GM19239 (cell line): Measurements from ENCODE around the gene NT5C3A.
"Not testable (repeated sequence)": the region's sequence is repeated elsewhere in the genome, so short reads cannot be mapped to it uniquely, and the experiment has no call there.

Experiments used
- DNase-seq: peaks from one replicate; pipeline ENCODE4 v3.0.0; 2011; ENCODE audit warnings: low spot score; ENCODE audit not compliant: insufficient read length
- FAIRE-seq: peaks from 2 replicates; lab custom pipeline; 2011; peaks lifted over from hg19 to GRCh38; lab: Jason Lieb, UNC

NT5C3A gene

GRCh38 chr7:32991975-32992700 lies 70.4 kb downstream of the NT5C3A start:
- not testable (repeated sequence) for FAIRE-seq

GRCh38 chr7:32991068-32991585 lies 71.4 kb downstream of the NT5C3A start:
- DNase-seq, FAIRE-seq: not testable (repeated sequence)

More at GRCh38 chr7:32991975-32992700, 70.4 kb downstream of the NT5C3A start:
- DNase-seq, result not testable (repeated sequence)

- peak; percentile 55 for FAIRE-seq
- not testable (repeated sequence) for DNase-seq
Observed at GRCh38 chr7:32988148-32988547, 74.4 kb downstream of the NT5C3A start.

GRCh38 chr7:32979902-32980301 lies 82.7 kb downstream of the NT5C3A start:
- FAIRE-seq, DNase-seq: not testable (repeated sequence)

GRCh38 chr7:32979246-32979645 lies 83.3 kb downstream of the NT5C3A start:
- DNase-seq, FAIRE-seq: not testable (repeated sequence)

- not testable (repeated sequence) for DNase-seq, FAIRE-seq
Observed at GRCh38 chr7:32977159-32977558, 85.4 kb downstream of the NT5C3A start.

- not testable (repeated sequence) for FAIRE-seq, DNase-seq
Observed at GRCh38 chr7:32971967-32972366, 90.6 kb downstream of the NT5C3A start.

- FAIRE-seq, DNase-seq: not testable (repeated sequence)
Observed at GRCh38 chr7:32967268-32967582, 95.4 kb downstream of the NT5C3A start.

GRCh38 chr7:32966489-32967267 lies 95.9 kb downstream of the NT5C3A start:
- DNase-seq, FAIRE-seq: not testable (repeated sequence)

GRCh38 chr7:32964461-32965159 lies 98.0 kb downstream of the NT5C3A start:
- not testable (repeated sequence) for DNase-seq
- FAIRE-seq, result peak; percentile 93
